Spleen (tissue), 7 donors: ENCODE results near the gene C19orf25.

ENCODE experiments used
- POLR2AphosphoS5 ChIP-seq, 3 donors: sonication (generic); formaldehyde crosslinking; IDR thresholded peaks; one replicate each; pipeline ENCODE4 v1.5.1; 2017; ENCODE audit warnings: antibody characterized with exemption in 3 of 3
- TF ChIP-seq, protein P1 (sequence below), 11 experiments: fragments of 200-600 bp in 7 of 11; fragments of 450-650 bp in 4 of 11; sonication (generic) in 4 of 11; IDR thresholded peaks in 8 of 11; conservative IDR thresholded peaks in 3 of 11; 1 replicate in 7 of 11; 2 replicates in 4 of 11; pipeline versions ENCODE4 v1.4.0 to v1.8.0; 2016 to 2021; ENCODE audit warnings: antibody characterized with exemption in 11 of 11, inconsistent platforms in 4 of 11, mild to moderate bottlenecking in 1 of 11
- donor health status: DM: no; HTN: no; CAD: no; lungs with moderate emphysema.
- donor health status: DM: no; HTN: no; CAD: no.
- donor health status: DM: no; HTN: no; CAD: no.

DNA sequence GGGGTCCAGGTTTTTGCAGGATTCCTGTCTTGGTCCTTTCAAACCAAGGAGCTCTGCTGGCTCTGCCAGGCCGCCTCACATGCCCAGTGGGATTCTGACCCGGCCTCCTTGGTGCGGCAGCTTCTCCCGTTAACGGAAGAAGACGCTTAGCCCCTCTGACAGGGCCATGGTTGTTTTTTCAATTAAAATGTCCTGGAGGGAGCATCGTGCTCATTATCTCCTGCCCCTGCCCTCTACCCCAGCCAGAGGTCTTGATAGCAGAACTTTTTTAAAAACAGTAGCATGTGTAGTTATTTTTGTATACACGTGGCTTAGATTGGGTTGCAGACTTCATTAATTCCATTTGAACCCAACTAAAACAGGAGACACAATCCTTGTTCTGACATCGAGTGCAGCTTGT lies 52.3 kb downstream of the C19orf25 start:
- TF ChIP-seq, protein P1, sequence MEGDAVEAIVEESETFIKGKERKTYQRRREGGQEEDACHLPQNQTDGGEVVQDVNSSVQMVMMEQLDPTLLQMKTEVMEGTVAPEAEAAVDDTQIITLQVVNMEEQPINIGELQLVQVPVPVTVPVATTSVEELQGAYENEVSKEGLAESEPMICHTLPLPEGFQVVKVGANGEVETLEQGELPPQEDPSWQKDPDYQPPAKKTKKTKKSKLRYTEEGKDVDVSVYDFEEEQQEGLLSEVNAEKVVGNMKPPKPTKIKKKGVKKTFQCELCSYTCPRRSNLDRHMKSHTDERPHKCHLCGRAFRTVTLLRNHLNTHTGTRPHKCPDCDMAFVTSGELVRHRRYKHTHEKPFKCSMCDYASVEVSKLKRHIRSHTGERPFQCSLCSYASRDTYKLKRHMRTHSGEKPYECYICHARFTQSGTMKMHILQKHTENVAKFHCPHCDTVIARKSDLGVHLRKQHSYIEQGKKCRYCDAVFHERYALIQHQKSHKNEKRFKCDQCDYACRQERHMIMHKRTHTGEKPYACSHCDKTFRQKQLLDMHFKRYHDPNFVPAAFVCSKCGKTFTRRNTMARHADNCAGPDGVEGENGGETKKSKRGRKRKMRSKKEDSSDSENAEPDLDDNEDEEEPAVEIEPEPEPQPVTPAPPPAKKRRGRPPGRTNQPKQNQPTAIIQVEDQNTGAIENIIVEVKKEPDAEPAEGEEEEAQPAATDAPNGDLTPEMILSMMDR (IDR thresholded peaks at IDR 0.05 in 8 of 11, conservative IDR thresholded peaks at IDR 0.05 in 3 of 11), result no peak
- TF ChIP-seq POLR2AphosphoS5 (IDR thresholded peaks at IDR 0.05), result no peak
